ENCODE data around the gene IL17RB.

The IL17RB gene

GRCh38 chr3:53865732-53866499, 19.5 kb downstream of the IL17RB start:
- no peak for DNase-seq

GRCh38 chr3:53880396-53881345, 34.3 kb downstream of the IL17RB start:
- DNase-seq, result no peak

GRCh38 chr3:53881691-53882593, 35.6 kb downstream of the IL17RB start, which contains the start of gene ACTR8:
Gene ACTR8 (minus strand): TSS chr3:53882152. CDS start chr3:53882101, 51 bp downstream.
- DNase-seq, result peak; percentile 82

- no peak for DNase-seq
Observed at GRCh38 chr3:53883008-53883407, 36.6 kb downstream of the IL17RB start.

- no peak for DNase-seq
Observed at GRCh38 chr3:53884623-53885022, 38.3 kb downstream of the IL17RB start.

- DNase-seq, result no peak
Observed at GRCh38 chr3:53885239-53885638, 38.9 kb downstream of the IL17RB start.

GRCh38 chr3:53887446-53887845, 41.1 kb downstream of the IL17RB start:
- no peak for DNase-seq

GRCh38 chr3:53888232-53888631, 41.9 kb downstream of the IL17RB start:
- DNase-seq, result no peak

GRCh38 chr3:53890726-53891475, 44.5 kb downstream of the IL17RB start:
- peak; percentile 3 for DNase-seq

- peak; percentile 98 for DNase-seq
Observed at GRCh38 chr3:53891497-53892285, 45.3 kb downstream of the IL17RB start, which contains the start of gene SELENOK. Gene SELENOK (minus strand): TSS chr3:53891859.

- DNase-seq, result no peak
Observed at GRCh38 chr3:53892286-53892637, 45.9 kb downstream of the IL17RB start.

GRCh38 chr3:53899750-53900149, 53.4 kb downstream of the IL17RB start:
- no peak for DNase-seq

- DNase-seq, result no peak
Observed at GRCh38 chr3:53900666-53901331, 54.4 kb downstream of the IL17RB start.

GRCh38 chr3:53902067-53902466, 55.7 kb downstream of the IL17RB start:
- no peak for DNase-seq

- no peak for DNase-seq
Observed at GRCh38 chr3:53902711-53903110, 56.3 kb downstream of the IL17RB start.

- DNase-seq, result no peak
Observed at GRCh38 chr3:53913401-53913800, 67.0 kb downstream of the IL17RB start.

Data from GDM1 (cell line).